Activated effector memory CD4-positive, alpha-beta T cell treated with anti-CD3 and anti-CD28 coated beads, Interleukin-2, amount 50 U/mL, for 16 hours (primary cell): ENCODE data around the gene PIEZO1.
"Not testable (repeated sequence)": the region's sequence is repeated elsewhere in the genome, so short reads cannot be mapped to it uniquely, and the experiment has no call there.

Experiments used
- DNase-seq: peaks from one replicate; pipeline ENCODE4 v3.0.0-alpha.2; 2020

PIEZO1 gene

GRCh38 chr16:88685156-88686061 lies 99.6 kb downstream of the PIEZO1 start:
- DNase-seq: peak; percentile 88

DNA sequence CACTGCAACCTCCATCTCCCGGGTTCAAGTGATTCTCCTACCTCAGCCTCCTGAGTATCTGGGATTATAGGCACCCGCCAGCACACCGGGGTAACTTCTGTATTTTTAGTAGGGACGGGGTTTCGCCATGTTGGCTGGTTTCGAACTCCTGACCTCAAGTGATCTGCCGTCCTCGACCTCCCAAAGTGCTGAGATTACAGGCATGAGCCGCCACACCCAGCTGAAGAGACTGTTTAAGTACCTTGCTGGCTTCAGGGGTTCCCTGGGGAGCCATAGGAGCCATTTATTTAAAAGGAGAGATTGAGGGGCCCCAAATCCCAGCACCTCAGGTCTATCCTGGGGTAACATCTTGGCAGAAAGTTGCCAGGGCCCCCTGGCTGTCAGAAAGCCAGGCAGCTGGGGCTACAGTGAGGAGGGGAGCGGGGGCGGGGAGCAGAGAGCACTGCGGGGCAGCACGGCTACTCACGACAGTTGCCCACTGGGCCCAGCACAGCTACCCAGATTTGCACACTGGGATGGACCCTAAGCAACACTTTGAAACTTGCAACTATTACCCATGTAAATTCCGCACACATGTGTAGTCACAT lies 100.4 kb downstream of the PIEZO1 start:
- no peak for DNase-seq

GRCh38 chr16:88681709-88682451 lies 103.1 kb downstream of the PIEZO1 start:
- DNase-seq: peak; percentile 83

- DNase-seq: peak; percentile 81
These were observed 103.8 kb downstream of the PIEZO1 start for GRCh38 chr16:88681084-88681680.

- DNase-seq: no peak
These were observed 104.4 kb downstream of the PIEZO1 start for GRCh38 chr16:88680554-88681083.

- DNase-seq: no peak
These were observed 106.6 kb downstream of the PIEZO1 start for GRCh38 chr16:88678224-88678979.

DNA sequence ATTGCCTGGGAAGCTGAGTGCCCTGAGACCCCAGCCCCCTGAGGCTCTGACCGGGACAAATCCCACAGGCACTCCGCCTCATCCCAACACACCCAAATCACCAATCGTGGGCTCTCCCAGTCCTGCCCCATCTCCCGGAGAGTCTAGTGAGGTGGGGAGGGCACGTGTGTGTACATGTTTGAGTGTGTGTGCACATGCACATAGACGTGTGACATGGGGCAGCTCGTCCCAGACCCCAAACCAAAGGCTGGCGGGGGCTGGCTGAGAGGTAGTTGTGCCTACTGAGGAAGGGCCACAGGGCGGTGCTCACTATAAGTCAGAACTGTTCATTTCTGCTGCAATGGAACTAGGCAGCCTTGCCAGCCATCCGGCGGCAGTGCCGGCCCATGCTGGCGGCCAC lies 107.3 kb downstream of the PIEZO1 start:
- DNase-seq: no peak

DNA sequence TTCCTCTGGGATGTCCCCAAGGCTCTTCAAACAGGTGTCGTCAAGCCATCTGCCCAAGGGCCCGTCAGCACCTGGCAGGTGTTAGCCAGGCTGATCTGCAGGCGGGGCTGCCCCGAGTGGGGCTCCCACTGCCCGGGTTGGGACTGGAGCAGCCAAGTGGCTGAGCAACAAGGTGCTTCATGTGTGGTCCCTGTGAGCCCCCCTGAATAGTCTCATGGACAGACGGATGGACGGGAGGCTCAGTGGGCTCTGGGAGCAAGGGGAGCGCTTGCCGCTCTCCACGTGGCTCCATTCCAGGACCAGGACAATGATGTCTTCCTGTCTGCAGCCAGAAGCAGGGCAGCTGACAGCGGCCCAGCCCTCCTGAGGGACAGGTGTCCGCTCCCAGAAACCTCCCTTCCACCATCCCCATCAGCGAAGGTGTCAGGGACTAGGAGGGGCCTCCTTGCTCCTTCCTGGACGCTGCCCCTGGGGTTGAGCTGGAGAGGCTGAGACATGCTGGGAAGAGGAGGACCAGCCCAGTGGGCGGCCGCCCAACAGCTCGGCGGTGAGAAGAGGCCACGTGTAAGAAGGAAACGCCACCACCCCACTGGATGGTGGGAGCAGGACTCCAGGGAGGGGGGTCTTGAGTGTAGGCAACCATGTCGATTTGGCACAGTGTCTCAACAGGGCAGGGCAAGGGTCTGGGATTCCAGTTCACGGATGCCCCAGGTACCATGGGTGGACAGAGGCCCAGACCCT lies 108.3 kb downstream of the PIEZO1 start:
- no peak for DNase-seq

GRCh38 chr16:88673716-88674379 lies 111.2 kb downstream of the PIEZO1 start:
- no peak for DNase-seq

GRCh38 chr16:88672776-88673175 lies 112.2 kb downstream of the PIEZO1 start:
- DNase-seq: no peak

DNA sequence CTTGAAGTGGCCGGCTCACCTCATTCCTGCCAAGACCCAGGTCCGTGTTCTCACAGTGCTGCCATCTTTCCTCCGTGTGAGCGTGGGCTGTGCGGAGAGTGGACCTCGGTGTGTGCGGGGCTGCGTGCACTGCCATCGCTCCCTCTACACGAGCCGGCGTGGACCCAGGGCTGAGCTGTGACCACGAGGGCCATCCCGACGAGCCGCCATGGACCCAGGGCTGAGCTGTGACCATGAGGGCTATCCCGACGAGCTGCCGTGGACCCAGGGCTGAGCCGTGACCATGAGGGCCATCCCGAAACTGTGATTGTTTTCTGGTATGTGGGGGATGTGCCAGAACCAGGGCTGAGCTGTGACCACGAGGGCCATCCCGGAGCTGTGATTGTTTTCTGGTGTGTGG lies 113.2 kb downstream of the PIEZO1 start:
- no peak for DNase-seq

DNA sequence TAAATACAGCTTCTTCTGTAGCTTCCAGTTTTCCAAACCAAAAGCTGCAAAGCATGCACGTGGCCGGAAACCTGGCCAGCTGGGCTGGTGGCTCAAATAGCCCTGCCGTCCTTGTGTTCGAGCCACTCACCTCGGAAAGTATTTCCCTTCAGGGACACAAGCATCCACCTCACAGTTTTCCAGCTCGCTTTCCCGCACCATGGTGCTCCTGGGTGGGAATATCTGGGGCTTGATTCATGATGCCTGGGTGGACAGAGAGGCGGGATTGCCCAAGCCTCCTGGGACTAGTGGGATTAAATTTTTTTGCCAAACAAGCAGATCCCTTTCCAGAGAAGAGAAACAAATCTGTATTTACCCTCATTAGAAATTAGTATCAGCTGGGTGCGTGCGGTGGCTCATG lies 115.0 kb downstream of the PIEZO1 start:
- DNase-seq: no peak

DNA sequence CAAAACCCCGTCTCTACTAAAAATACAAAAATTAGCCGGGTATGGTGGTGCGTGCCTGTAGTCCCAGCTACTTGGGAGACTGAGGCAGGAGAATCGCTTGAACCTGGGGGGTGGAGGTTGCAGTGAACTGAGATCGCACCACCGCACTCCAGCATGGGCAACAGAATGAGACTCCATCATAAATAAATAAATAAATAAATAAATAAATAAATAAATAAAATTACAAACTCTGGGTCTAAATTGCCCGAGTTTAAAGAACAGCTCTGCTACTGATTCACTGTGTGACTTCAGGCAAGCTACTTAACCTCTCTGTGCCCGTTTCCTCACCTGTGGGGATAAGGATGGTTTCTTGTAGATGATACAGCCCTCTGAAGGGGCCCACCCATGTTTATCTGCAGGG lies 115.5 kb downstream of the PIEZO1 start:
- not testable (repeated sequence) for DNase-seq

- DNase-seq: no peak
These were observed 117.6 kb downstream of the PIEZO1 start for GRCh38 chr16:88667461-88667860.

DNA sequence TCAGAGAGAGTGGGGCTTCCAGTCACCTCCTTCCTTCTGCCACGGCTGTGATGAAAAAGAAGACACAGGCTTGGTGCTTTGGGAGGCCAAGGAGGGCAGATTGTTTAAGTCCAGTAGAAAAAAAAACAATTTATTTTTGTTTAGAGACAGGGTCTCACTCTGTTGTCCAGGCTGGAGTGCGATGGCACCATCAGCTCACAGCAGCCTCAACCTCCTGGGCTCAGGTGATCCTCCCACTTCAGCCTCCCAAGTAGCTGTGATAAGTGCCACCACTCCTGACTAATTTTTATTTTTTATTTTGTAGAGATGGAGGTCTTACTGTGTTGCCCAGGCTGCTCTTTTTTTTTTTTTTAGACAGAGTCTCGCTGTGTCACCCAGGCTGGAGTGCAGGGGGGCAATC lies 119.5 kb downstream of the PIEZO1 start:
- no peak for DNase-seq
